Fibroblast of skin of left biceps (primary cell): Measurements from ENCODE around the gene OR4F6.
"Not testable (repeated sequence)": the region's sequence is repeated elsewhere in the genome, so short reads cannot be mapped to it uniquely, and the experiment has no call there.

Experiments
- DNase-seq, 2 experiments: peaks; one replicate each; pipeline ENCODE4 v3.0.0-alpha.2; 2013; ENCODE audit warnings: low read depth in 2 of 2

Gene OR4F6

GRCh38 chr15:101803209-101803608 is at the start of gene OR4F6:
OR4F6 (plus strand) TSS chr15:101803509; CDS start chr15:101805720, 2,211 bp downstream.
- no peak for DNase-seq

GRCh38 chr15:101764669-101765339 is 38.5 kb upstream of the OR4F6 start:
- not testable (repeated sequence) for DNase-seq

GRCh38 chr15:101765340-101765671 is 38.0 kb upstream of the OR4F6 start:
- DNase-seq: not testable (repeated sequence)

- DNase-seq: no peak
These were observed 37.4 kb upstream of the OR4F6 start for GRCh38 chr15:101765772-101766456.

- DNase-seq: not testable (repeated sequence)
These were observed 36.1 kb upstream of the OR4F6 start for GRCh38 chr15:101767083-101767640.

GRCh38 chr15:101772921-101773320 is 30.4 kb upstream of the OR4F6 start:
- DNase-seq: no peak

GRCh38 chr15:101773496-101774100 is 29.7 kb upstream of the OR4F6 start:
- DNase-seq: no peak

- DNase-seq: no peak
These were observed 28.2 kb upstream of the OR4F6 start for GRCh38 chr15:101775136-101775535.

- not testable (repeated sequence) for DNase-seq
These were observed 24.7 kb upstream of the OR4F6 start for GRCh38 chr15:101778576-101778975.

- DNase-seq: not testable (repeated sequence)
These were observed 23.1 kb upstream of the OR4F6 start for GRCh38 chr15:101780225-101780624.

GRCh38 chr15:101781928-101782327 is 21.4 kb upstream of the OR4F6 start:
- DNase-seq: no peak

GRCh38 chr15:101784644-101785043 is 18.7 kb upstream of the OR4F6 start:
- no peak for DNase-seq

- DNase-seq: not testable (repeated sequence)
These were observed 16.9 kb upstream of the OR4F6 start for GRCh38 chr15:101786422-101786821.

GRCh38 chr15:101788001-101788400 is 15.3 kb upstream of the OR4F6 start:
- DNase-seq: not testable (repeated sequence)

- DNase-seq: not testable (repeated sequence)
These were observed 14.6 kb upstream of the OR4F6 start for GRCh38 chr15:101788503-101789269.

GRCh38 chr15:101790748-101791147 is 12.6 kb upstream of the OR4F6 start:
- not testable (repeated sequence) for DNase-seq

- not testable (repeated sequence) for DNase-seq
These were observed 9.3 kb upstream of the OR4F6 start for GRCh38 chr15:101793981-101794380.

- peak in 1 of 2 experiments; percentile 43 for DNase-seq
These were observed 7.9 kb upstream of the OR4F6 start for GRCh38 chr15:101795455-101795854.

GRCh38 chr15:101799665-101800064 is 3.6 kb upstream of the OR4F6 start:
- no peak for DNase-seq

- no peak for DNase-seq
These were observed 2.3 kb upstream of the OR4F6 start for GRCh38 chr15:101801048-101801447.

- no peak for DNase-seq
These were observed 367 bp downstream of the OR4F6 start for GRCh38 chr15:101803676-101804075.

- DNase-seq: no peak
These were observed 1.1 kb downstream of the OR4F6 start for GRCh38 chr15:101804375-101804774.
